Smooth muscle cell (in vitro differentiated cells): ENCODE results near the gene MGAT5. TPM values are rescaled to one million over a fixed set of nuclear protein-coding genes. Genes with fewer than 3 reads are reported as not detected.

Experiments
- DNase-seq: peaks from one replicate; lab custom pipeline; 2025; ENCODE audit not compliant: unreplicated experiment; lab: John Stamatoyannopoulos, UW
- H2AFZ ChIP-seq: fragments of 200-600 bp; sonication (generic); 2 replicates; pipeline ENCODE4 v1.6.0; 2016; ENCODE audit warnings: antibody characterized with exemption, low read depth, mild to moderate bottlenecking
- H3F3A ChIP-seq: fragments of 200-600 bp; sonication (generic); 2 replicates; pipeline ENCODE4 v1.6.0; 2017; ENCODE audit warnings: antibody characterized with exemption, low read depth
- H3K27ac ChIP-seq: fragments of 200-600 bp; sonication (generic); 2 replicates; pipeline ENCODE4 v1.5.1; 2016; ENCODE audit warnings: low read depth, mild to moderate bottlenecking
- H3K27me3 ChIP-seq: fragments of 200-600 bp; sonication (generic); 2 replicates; pipeline ENCODE4 v1.6.1; 2016; ENCODE audit warnings: low read depth, mild to moderate bottlenecking
- H3K36me3 ChIP-seq: fragments of 200-600 bp; sonication (generic); 2 replicates; pipeline ENCODE4 v1.5.1; 2016; ENCODE audit warnings: low read depth
- H3K4me1 ChIP-seq: fragments of 200-600 bp; sonication (generic); 2 replicates; pipeline ENCODE4 v1.5.1; 2016; ENCODE audit warnings: low read depth
- H3K4me2 ChIP-seq: fragments of 200-600 bp; sonication (generic); 2 replicates; pipeline ENCODE4 v1.6.0; 2016; ENCODE audit warnings: mild to moderate bottlenecking
- H3K4me3 ChIP-seq: fragments of 200-600 bp; sonication (generic); 2 replicates; pipeline ENCODE4 v1.5.1; 2016; ENCODE audit warnings: mild to moderate bottlenecking
- H3K79me2 ChIP-seq: fragments of 200-600 bp; sonication (generic); 2 replicates; pipeline ENCODE4 v1.6.0; 2016; ENCODE audit warnings: low read depth, mild to moderate bottlenecking
- H3K9ac ChIP-seq: fragments of 200-600 bp; sonication (generic); 2 replicates; pipeline ENCODE4 v1.6.0; 2016; ENCODE audit warnings: low read depth
- H3K9me3 ChIP-seq: fragments of 200-600 bp; sonication (generic); replicated peaks from 2 replicates; pipeline ENCODE4 v1.5.1; 2016; ENCODE audit warnings: low read depth
- H4K20me1 ChIP-seq: fragments of 200-600 bp; sonication (generic); 2 replicates; pipeline ENCODE4 v1.6.0; 2016; ENCODE audit warnings: low read depth
- CTCF ChIP-seq: fragments of 200-600 bp; sonication (generic); IDR thresholded peaks from 2 replicates; pipeline ENCODE4 v1.5.1; 2017; ENCODE audit warnings: borderline replicate concordance, mild to moderate bottlenecking, antibody characterized with exemption; ENCODE audit not compliant: insufficient read depth, poor library complexity, severe bottlenecking
- WGBS: methylation state at CpG from one replicate; pipeline ENCODE4 v1.1.7; 2016; ENCODE audit warnings: low lambda C conversion rate; 5-methylcytosine and 5-hydroxymethylcytosine counted together
- polyA plus RNA-seq: library from polyadenylated mRNA; unstranded; fragments of >200 nt; fragmentation: Nextera tagmentation; extraction: Ambion mirVana; gene quantifications from 2 replicates; pipeline ENCODE4 v1.2.1, GENCODE V29; 2016
- total RNA-seq: library from RNA; depleted of rRNA; stranded (reverse); fragments of >200 nt; gene quantifications from 2 replicates; pipeline ENCODE4 v1.2.3, GENCODE V29; 2014

MGAT5 gene
- total and polyA plus RNA-seq, 2 experiments from 2014 or later: 4.5 to 33.8 TPM

GRCh38 chr2:134449751-134450513 is 196.1 kb downstream of the MGAT5 start:
- no peak overlapping the region for H2AFZ ChIP-seq
- H3K9me3 ChIP-seq: no peaks in the 10 kb centered on the region
- no peaks in the 10 kb centered on the region for H3K4me1 ChIP-seq
- H3K36me3 ChIP-seq: no peaks in the 10 kb centered on the region
- H4K20me1 ChIP-seq: peaks cover 6% of the 10 kb centered on the region
- TF ChIP-seq CTCF: no peak
- H3K9ac ChIP-seq: no peak overlapping the region
- H3F3A ChIP-seq: no peaks in the 10 kb centered on the region
- no peak overlapping the region for H3K4me3 ChIP-seq
- H3K4me2 ChIP-seq: no peak overlapping the region
- no peaks in the 10 kb centered on the region for H3K79me2 ChIP-seq
- no peak overlapping the region for H3K27ac ChIP-seq
- H3K27me3 ChIP-seq: no peaks in the 10 kb centered on the region
- no peak for DNase-seq
- 94% methylated on average over 15 of the region's 15 CpGs for whole genome bisulfite sequencing

GRCh38 chr2:134451347-134451630 is 197.4 kb downstream of the MGAT5 start:
- Histone ChIP-seq H4K20me1 (peaks cover 3% of the 10 kb centered on the region), H3F3A (no peaks in the 10 kb centered on the region), H3K27me3 (no peaks in the 10 kb centered on the region), H3K4me3 (no peak overlapping the region), H3K4me1 (no peaks in the 10 kb centered on the region), H3K4me2 (no peak overlapping the region), H3K79me2 (no peaks in the 10 kb centered on the region), H3K9me3 (no peaks in the 10 kb centered on the region), H2AFZ (no peak overlapping the region), H3K9ac (no peak overlapping the region), H3K27ac (no peak overlapping the region), H3K36me3 (no peaks in the 10 kb centered on the region)
- 80% methylated on average over 2 of the region's 2 CpGs for WGBS
- DNase-seq: no peak
- no peak for TF ChIP-seq CTCF

- WGBS: 88% methylated on average over 9 of the region's 9 CpGs
- H3K4me2 ChIP-seq: no peak overlapping the region
- no peaks in the 10 kb centered on the region for H3K36me3 ChIP-seq
- no peaks in the 10 kb centered on the region for H3K79me2 ChIP-seq
- no peaks in the 10 kb centered on the region for H3K9me3 ChIP-seq
- no peak for TF ChIP-seq CTCF
- no peak for DNase-seq
- no peak overlapping the region for H3K4me3 ChIP-seq
- peaks cover 3% of the 10 kb centered on the region for H4K20me1 ChIP-seq
- H3K27me3 ChIP-seq: no peaks in the 10 kb centered on the region
- H2AFZ ChIP-seq: no peak overlapping the region
- no peak overlapping the region for H3K9ac ChIP-seq
- H3K4me1 ChIP-seq: no peaks in the 10 kb centered on the region
- no peak overlapping the region for H3K27ac ChIP-seq
- no peaks in the 10 kb centered on the region for H3F3A ChIP-seq
Observed at GRCh38 chr2:134452042-134452733, 198.3 kb downstream of the MGAT5 start.
